ENCODE measurements around the gene CA9.

CA9 gene

GRCh38 chr9:35714579-35715252, 41.0 kb downstream of the CA9 start:
- no peaks in the 10 kb centered on the region for H3K79me2 ChIP-seq (ENCODE audit: low read length)
- H3K4me3 ChIP-seq (ENCODE audit: low read length): no peak overlapping the region
- H3K9me3 ChIP-seq (ENCODE audit: insufficient read depth, low read length): no peaks in the 10 kb centered on the region
- H2AFZ ChIP-seq (ENCODE audit: low read depth, low read length): no peak overlapping the region
- no peak overlapping the region for H3K9ac ChIP-seq (ENCODE audit: low read length)
- H3K36me3 ChIP-seq (replicated peaks; ENCODE audit: low read depth, low read length): peaks cover 77% of the 10 kb centered on the region
- TF ChIP-seq EZH2phosphoT487 (IDR thresholded peaks at IDR 0.05; ENCODE audit: low read depth) (no peak), CTCF (IDR thresholded peaks at IDR 0.05; ENCODE audit: low read depth, low read length) (no peak)
- H3K4me2 ChIP-seq (ENCODE audit: low read length): no peak overlapping the region
- H3K27ac ChIP-seq (ENCODE audit: low read length): no peak overlapping the region
- no peaks in the 10 kb centered on the region for H4K20me1 ChIP-seq (ENCODE audit: insufficient read depth, low read length)
- no peaks in the 10 kb centered on the region for H3K4me1 ChIP-seq (ENCODE audit: low read length)
- H3K27me3 ChIP-seq (ENCODE audit: low read depth, low read length): no peaks in the 10 kb centered on the region

- H2AFZ ChIP-seq (ENCODE audit: low read depth, low read length): no peak overlapping the region
- no peak overlapping the region for H3K4me3 ChIP-seq (ENCODE audit: low read length)
- H3K4me2 ChIP-seq (ENCODE audit: low read length): no peak overlapping the region
- no peak overlapping the region for H3K27ac ChIP-seq (ENCODE audit: low read length)
- H3K4me1 ChIP-seq (ENCODE audit: low read length): no peaks in the 10 kb centered on the region
- H3K9me3 ChIP-seq (ENCODE audit: insufficient read depth, low read length): no peaks in the 10 kb centered on the region
- no peaks in the 10 kb centered on the region for H3K79me2 ChIP-seq (ENCODE audit: low read length)
- H3K9ac ChIP-seq (ENCODE audit: low read length): no peak overlapping the region
- peaks cover 80% of the 10 kb centered on the region for H3K36me3 ChIP-seq (replicated peaks; ENCODE audit: low read depth, low read length)
- no peaks in the 10 kb centered on the region for H3K27me3 ChIP-seq (ENCODE audit: low read depth, low read length)
- H4K20me1 ChIP-seq (ENCODE audit: insufficient read depth, low read length): no peaks in the 10 kb centered on the region
- TF ChIP-seq EZH2phosphoT487 (IDR thresholded peaks at IDR 0.05; ENCODE audit: low read depth) (no peak), CTCF (IDR thresholded peaks at IDR 0.05; ENCODE audit: low read depth, low read length) (no peak)
Measured at GRCh38 chr9:35716230-35716629, 42.5 kb downstream of the CA9 start.

- no peak overlapping the region for H3K9ac ChIP-seq (ENCODE audit: low read length)
- no peak overlapping the region for H3K4me3 ChIP-seq (ENCODE audit: low read length)
- H3K27ac ChIP-seq (ENCODE audit: low read length): no peak overlapping the region
- no peaks in the 10 kb centered on the region for H3K9me3 ChIP-seq (ENCODE audit: insufficient read depth, low read length)
- H3K36me3 ChIP-seq (replicated peaks; ENCODE audit: low read depth, low read length): peaks cover 84% of the 10 kb centered on the region
- no peaks in the 10 kb centered on the region for H4K20me1 ChIP-seq (ENCODE audit: insufficient read depth, low read length)
- H3K27me3 ChIP-seq (ENCODE audit: low read depth, low read length): no peaks in the 10 kb centered on the region
- no peaks in the 10 kb centered on the region for H3K4me1 ChIP-seq (ENCODE audit: low read length)
- TF ChIP-seq CTCF (IDR thresholded peaks at IDR 0.05; ENCODE audit: low read depth, low read length) (no peak), EZH2phosphoT487 (IDR thresholded peaks at IDR 0.05; ENCODE audit: low read depth) (no peak)
- no peak overlapping the region for H2AFZ ChIP-seq (ENCODE audit: low read depth, low read length)
- H3K79me2 ChIP-seq (ENCODE audit: low read length): no peaks in the 10 kb centered on the region
- no peak overlapping the region for H3K4me2 ChIP-seq (ENCODE audit: low read length)
Measured at GRCh38 chr9:35717132-35717870, 43.6 kb downstream of the CA9 start.

- H3K4me3 ChIP-seq (ENCODE audit: low read length): no peak overlapping the region
- peaks cover 90% of the 10 kb centered on the region for H3K36me3 ChIP-seq (replicated peaks; ENCODE audit: low read depth, low read length)
Measured at GRCh38 chr9:35718721-35719511, 45.2 kb downstream of the CA9 start.

More at GRCh38 chr9:35718721-35719511, 45.2 kb downstream of the CA9 start:
- H3K27me3 ChIP-seq (ENCODE audit: low read depth, low read length): no peaks in the 10 kb centered on the region
- no peak overlapping the region for H3K4me2 ChIP-seq (ENCODE audit: low read length)
- H3K27ac ChIP-seq (ENCODE audit: low read length): no peak overlapping the region
- H4K20me1 ChIP-seq (ENCODE audit: insufficient read depth, low read length): no peaks in the 10 kb centered on the region
- H3K79me2 ChIP-seq (ENCODE audit: low read length): no peaks in the 10 kb centered on the region
- TF ChIP-seq EZH2phosphoT487 (IDR thresholded peaks at IDR 0.05; ENCODE audit: low read depth) (no peak), CTCF (IDR thresholded peaks at IDR 0.05; ENCODE audit: low read depth, low read length) (no peak)
- H3K9me3 ChIP-seq (ENCODE audit: insufficient read depth, low read length): no peaks in the 10 kb centered on the region
- no peaks in the 10 kb centered on the region for H3K4me1 ChIP-seq (ENCODE audit: low read length)
- H3K9ac ChIP-seq (ENCODE audit: low read length): no peak overlapping the region
- no peak overlapping the region for H2AFZ ChIP-seq (ENCODE audit: low read depth, low read length)

Measured in OCI-LY3 (cell line).